Glutamatergic neuron (in vitro differentiated cells): Measurements from ENCODE around the gene NELL2. TPM values are rescaled to one million over a fixed set of nuclear protein-coding genes. Genes with fewer than 3 reads are reported as not detected.
A peak's percentile ranks its signal among the peaks of the same experiment; 100 is the strongest.

ENCODE experiments used
- DNase-seq: peaks from one replicate; pipeline ENCODE4 v3.0.0; 2022
- H3K27ac Mint-ChIP-seq: one replicate; pipeline ENCODE4 v1.8.0; 2020; ENCODE audit warnings: mild to moderate bottlenecking, mixed read lengths, inconsistent platforms; ENCODE audit not compliant: unreplicated experiment
- H3K27me3 Mint-ChIP-seq: one replicate; pipeline ENCODE4 v1.8.0; 2020; ENCODE audit warnings: mild to moderate bottlenecking, moderate library complexity, mixed read lengths, inconsistent platforms; ENCODE audit not compliant: unreplicated experiment
- H3K36me3 Mint-ChIP-seq: one replicate; pipeline ENCODE4 v1.8.0; 2020; ENCODE audit warnings: mild to moderate bottlenecking, mixed read lengths, inconsistent platforms; ENCODE audit not compliant: unreplicated experiment
- H3K4me1 Mint-ChIP-seq: one replicate; pipeline ENCODE4 v1.8.0; 2020; ENCODE audit warnings: mild to moderate bottlenecking, low read depth, mixed read lengths, inconsistent platforms; ENCODE audit not compliant: unreplicated experiment
- H3K4me3 Mint-ChIP-seq: one replicate; pipeline ENCODE4 v1.8.0; 2020; ENCODE audit warnings: mild to moderate bottlenecking, mixed read lengths, inconsistent platforms; ENCODE audit not compliant: unreplicated experiment
- H3K9me3 Mint-ChIP-seq: one replicate; pipeline ENCODE4 v1.8.0; 2020; ENCODE audit warnings: mild to moderate bottlenecking, moderate library complexity, mixed read lengths, inconsistent platforms; ENCODE audit not compliant: unreplicated experiment
- CTCF ChIP-seq: fragments of 200-600 bp; sonication (generic); IDR thresholded peaks from one replicate; pipeline ENCODE4 v1.5.0; 2021; ENCODE audit not compliant: partially characterized antibody, unreplicated experiment
- total RNA-seq: library from RNA; stranded (reverse); fragmentation: NEBNext Ultra II Directional; extraction: Animal tissue kit (Norgen Biotek cat#: 25700); gene quantifications from one replicate; pipeline ENCODE4 v1.2.1, GENCODE V29; 2021; ENCODE audit not compliant: unreplicated experiment

Gene NELL2
- total RNA-seq, 1 donor from 2014 or later: 140 TPM

DNA sequence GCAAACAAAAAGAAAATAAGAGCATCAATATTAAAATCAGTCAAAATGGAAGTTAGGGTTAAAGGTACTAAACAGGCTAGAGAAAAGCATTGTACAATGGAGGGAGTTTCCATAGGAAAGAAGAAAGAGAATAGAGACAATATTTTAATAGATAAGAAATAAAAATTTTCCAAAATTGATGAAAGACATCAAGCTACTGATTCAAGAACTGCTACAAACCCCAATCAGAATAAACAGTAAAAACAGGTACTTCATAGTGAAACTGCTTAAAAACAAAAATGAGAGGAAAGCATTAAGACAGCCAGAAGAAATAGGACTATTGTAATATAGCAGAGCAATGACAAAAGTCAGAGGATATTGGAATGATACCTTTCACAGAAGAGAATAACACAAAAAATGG lies 413.4 kb downstream of the NELL2 start:
- Mint-ChIP-seq H3K4me1 (peaks cover 13% of the 10 kb centered on the region), H3K9me3 (peaks cover 2% of the 10 kb centered on the region), H3K27ac (no peak overlapping the region), H3K4me3 (no peak overlapping the region), H3K27me3 (no peaks in the 10 kb centered on the region), H3K36me3 (peaks cover 12% of the 10 kb centered on the region)
- TF ChIP-seq CTCF: no peak
- DNase-seq: no peak

GRCh38 chr12:44460261-44460660 lies 415.9 kb downstream of the NELL2 start:
- H3K9me3 Mint-ChIP-seq: peaks cover 2% of the 10 kb centered on the region
- peaks cover 3% of the 10 kb centered on the region for H3K36me3 Mint-ChIP-seq
- no peak for TF ChIP-seq CTCF
- no peak overlapping the region for H3K4me3 Mint-ChIP-seq
- H3K27ac Mint-ChIP-seq: no peak overlapping the region
- no peak for DNase-seq
- no peaks in the 10 kb centered on the region for H3K27me3 Mint-ChIP-seq
- peaks cover 13% of the 10 kb centered on the region for H3K4me1 Mint-ChIP-seq

- peaks cover 11% of the 10 kb centered on the region for H3K4me1 Mint-ChIP-seq
- H3K36me3 Mint-ChIP-seq: no peaks in the 10 kb centered on the region
- DNase-seq: no peak
- no peak overlapping the region for H3K4me3 Mint-ChIP-seq
- peaks cover 2% of the 10 kb centered on the region for H3K9me3 Mint-ChIP-seq
- TF ChIP-seq CTCF: no peak
- H3K27me3 Mint-ChIP-seq: no peaks in the 10 kb centered on the region
- H3K27ac Mint-ChIP-seq: peak overlapping the region; percentile 3
Observed at GRCh38 chr12:44459569-44459968, 416.5 kb downstream of the NELL2 start.

Other genes with a start within 250 kb of the NELL2 start
- not detected for gene DBX2, start 174.8 kb upstream of the NELL2 start, total RNA-seq